Measurements from ENCODE around the gene MEPE.
"Not testable (repeated sequence)": the region's sequence is repeated elsewhere in the genome, so short reads cannot be mapped to it uniquely, and the experiment has no call there.

Gene MEPE

DNA sequence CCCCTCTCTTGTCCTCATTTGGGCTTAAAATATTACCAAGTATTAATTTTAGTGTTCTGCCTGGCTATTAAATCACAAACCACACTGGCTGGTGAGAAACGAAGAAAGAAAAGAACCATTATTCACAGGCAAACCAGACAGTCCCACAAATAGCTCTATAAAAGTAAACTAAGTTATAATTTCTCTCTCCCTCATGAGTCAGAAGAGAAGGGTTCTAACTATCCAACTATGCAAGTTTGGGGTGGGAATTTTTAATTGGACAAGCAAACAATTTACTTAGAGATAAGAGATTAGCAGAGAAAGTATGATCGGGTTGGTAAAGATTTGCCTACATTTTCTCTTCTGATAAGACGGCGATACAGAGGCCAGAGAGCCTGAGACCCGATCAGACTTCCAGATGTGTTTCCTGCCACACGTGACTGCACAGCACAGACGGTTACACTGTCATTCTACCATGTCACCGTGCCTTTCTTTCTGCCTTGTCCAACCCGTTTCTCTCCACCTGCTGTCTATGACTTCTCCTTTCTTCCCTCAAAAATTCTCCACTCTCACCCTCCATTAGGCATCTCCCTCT is 52.3 kb downstream of the MEPE start:
- no peak for ATAC-seq
- TF ChIP-seq ZNF565 (CRISPR knock-in tag; conservative IDR thresholded peaks at IDR 0.05; ENCODE audit: low read depth) (no peak), RARB (CRISPR knock-in tag; IDR thresholded peaks at IDR 0.05) (no peak), ZFP3 (CRISPR knock-in tag; IDR thresholded peaks at IDR 0.05) (no peak), OSR1 (CRISPR knock-in tag; IDR thresholded peaks at IDR 0.05) (no peak), TCF4 (CRISPR knock-in tag; IDR thresholded peaks at IDR 0.05; ENCODE audit: borderline replicate concordance) (no peak), CSDC2 (CRISPR knock-in tag; IDR thresholded peaks at IDR 0.05) (no peak), ISL1 (CRISPR knock-in tag; IDR thresholded peaks at IDR 0.05) (no peak), ESRRG (CRISPR knock-in tag; IDR thresholded peaks at IDR 0.05) (no peak), ZNF70 (CRISPR knock-in tag; IDR thresholded peaks at IDR 0.05) (no peak), ZFP30 (CRISPR knock-in tag; IDR thresholded peaks at IDR 0.05) (no peak), ZNF8 (CRISPR knock-in tag; IDR thresholded peaks at IDR 0.05) (no peak), BACH2 (CRISPR knock-in tag; IDR thresholded peaks at IDR 0.05; ENCODE audit: borderline replicate concordance) (no peak), ZC3H10 (CRISPR knock-in tag; IDR thresholded peaks at IDR 0.05) (no peak)
- TF ChIP-seq, protein P1, sequence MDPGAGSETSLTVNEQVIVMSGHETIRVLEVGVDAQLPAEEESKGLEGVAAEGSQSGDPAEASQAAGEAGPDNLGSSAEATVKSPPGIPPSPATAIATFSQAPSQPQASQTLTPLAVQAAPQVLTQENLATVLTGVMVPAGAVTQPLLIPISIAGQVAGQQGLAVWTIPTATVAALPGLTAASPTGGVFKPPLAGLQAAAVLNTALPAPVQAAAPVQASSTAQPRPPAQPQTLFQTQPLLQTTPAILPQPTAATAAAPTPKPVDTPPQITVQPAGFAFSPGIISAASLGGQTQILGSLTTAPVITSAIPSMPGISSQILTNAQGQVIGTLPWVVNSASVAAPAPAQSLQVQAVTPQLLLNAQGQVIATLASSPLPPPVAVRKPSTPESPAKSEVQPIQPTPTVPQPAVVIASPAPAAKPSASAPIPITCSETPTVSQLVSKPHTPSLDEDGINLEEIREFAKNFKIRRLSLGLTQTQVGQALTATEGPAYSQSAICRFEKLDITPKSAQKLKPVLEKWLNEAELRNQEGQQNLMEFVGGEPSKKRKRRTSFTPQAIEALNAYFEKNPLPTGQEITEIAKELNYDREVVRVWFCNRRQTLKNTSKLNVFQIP (CRISPR knock-in tag; IDR thresholded peaks at IDR 0.05; ENCODE audit: borderline replicate concordance, low read depth): no peak
- TF ChIP-seq, protein P2, sequence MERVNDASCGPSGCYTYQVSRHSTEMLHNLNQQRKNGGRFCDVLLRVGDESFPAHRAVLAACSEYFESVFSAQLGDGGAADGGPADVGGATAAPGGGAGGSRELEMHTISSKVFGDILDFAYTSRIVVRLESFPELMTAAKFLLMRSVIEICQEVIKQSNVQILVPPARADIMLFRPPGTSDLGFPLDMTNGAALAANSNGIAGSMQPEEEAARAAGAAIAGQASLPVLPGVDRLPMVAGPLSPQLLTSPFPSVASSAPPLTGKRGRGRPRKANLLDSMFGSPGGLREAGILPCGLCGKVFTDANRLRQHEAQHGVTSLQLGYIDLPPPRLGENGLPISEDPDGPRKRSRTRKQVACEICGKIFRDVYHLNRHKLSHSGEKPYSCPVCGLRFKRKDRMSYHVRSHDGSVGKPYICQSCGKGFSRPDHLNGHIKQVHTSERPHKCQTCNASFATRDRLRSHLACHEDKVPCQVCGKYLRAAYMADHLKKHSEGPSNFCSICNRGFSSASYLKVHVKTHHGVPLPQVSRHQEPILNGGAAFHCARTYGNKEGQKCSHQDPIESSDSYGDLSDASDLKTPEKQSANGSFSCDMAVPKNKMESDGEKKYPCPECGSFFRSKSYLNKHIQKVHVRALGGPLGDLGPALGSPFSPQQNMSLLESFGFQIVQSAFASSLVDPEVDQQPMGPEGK (CRISPR knock-in tag; IDR thresholded peaks at IDR 0.05; ENCODE audit: borderline replicate concordance): no peak

DNA sequence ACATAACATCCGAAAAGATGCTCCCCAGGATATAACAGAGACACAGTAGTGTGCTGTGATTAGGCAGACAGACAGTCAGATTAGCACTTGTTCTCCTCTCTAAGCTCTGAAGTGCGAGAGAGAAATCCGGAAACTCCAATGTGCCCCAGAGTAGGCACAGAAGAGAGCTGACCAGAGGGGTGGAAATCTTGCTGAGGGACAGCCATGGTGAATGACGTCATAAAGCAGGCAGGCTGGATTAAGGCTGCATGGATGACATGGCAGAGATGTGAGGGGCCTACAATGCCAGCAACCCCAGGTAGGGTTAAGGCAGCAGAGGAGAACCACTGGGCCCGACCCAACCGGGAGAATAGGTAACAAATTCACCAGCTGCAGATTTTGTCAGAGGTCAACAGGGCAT is 53.3 kb downstream of the MEPE start:
- no peak for ATAC-seq
- TF ChIP-seq, protein P3, sequence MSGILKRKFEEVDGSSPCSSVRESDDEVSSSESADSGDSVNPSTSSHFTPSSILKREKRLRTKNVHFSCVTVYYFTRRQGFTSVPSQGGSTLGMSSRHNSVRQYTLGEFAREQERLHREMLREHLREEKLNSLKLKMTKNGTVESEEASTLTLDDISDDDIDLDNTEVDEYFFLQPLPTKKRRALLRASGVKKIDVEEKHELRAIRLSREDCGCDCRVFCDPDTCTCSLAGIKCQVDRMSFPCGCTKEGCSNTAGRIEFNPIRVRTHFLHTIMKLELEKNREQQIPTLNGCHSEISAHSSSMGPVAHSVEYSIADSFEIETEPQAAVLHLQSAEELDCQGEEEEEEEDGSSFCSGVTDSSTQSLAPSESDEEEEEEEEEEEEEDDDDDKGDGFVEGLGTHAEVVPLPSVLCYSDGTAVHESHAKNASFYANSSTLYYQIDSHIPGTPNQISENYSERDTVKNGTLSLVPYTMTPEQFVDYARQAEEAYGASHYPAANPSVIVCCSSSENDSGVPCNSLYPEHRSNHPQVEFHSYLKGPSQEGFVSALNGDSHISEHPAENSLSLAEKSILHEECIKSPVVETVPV (CRISPR knock-in tag; IDR thresholded peaks at IDR 0.05): no peak
- TF ChIP-seq CSDC2 (CRISPR knock-in tag; IDR thresholded peaks at IDR 0.05): no peak
- TF ChIP-seq ESRRG (CRISPR knock-in tag; IDR thresholded peaks at IDR 0.05): no peak
- no peak for TF ChIP-seq GLIS3 (CRISPR knock-in tag; IDR thresholded peaks at IDR 0.05)
- TF ChIP-seq RARB (CRISPR knock-in tag; IDR thresholded peaks at IDR 0.05): no peak

DNA sequence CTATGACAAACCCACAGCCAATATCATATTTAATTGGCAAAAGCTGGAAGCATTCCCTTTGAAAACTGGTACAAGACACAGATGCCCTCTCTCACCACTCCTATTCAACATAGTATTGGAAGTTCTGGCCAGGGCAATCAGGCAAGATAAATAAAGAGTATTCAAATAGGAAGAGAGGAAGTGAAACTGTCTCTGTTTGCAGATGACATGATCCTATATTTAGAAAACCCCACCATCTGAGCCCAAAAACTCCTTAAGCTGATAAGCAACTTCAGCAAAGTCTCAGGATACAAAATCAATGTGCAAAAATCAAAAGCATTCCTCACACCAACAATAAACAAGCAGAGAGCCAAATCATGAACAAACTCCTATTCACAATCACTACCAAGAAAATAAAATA is 58.0 kb downstream of the MEPE start:
- not testable (repeated sequence) for ATAC-seq

DNA sequence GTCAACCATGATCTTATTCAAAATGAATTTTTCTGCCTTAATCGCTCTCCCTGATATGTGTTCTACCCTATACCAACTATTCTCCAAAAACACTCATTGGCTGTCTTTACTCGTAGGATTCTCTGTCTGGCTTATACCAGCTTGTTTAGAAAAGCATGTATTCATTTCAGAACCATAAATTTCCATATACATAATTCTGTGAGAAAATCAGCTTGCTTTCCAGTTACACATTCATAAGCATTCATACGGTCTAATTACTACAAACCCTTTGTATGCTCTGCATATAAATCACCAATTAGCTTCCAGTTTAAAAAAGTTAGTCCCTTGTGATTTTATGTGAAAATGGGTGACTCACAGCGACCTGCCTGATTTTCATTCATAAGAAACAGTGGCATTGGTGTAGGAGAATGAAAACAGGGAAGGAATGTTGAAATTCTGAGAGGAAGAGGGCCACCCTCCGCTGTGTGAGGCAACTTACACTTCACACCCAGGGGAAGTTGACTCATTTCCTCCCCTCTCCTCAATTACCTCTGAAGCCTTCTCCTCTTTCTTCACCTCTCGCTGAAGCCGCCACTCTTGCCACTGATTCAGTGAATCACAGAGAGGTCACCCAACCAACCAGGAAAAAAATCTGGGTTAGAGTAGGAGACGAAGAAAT is 63.3 kb downstream of the MEPE start:
- ATAC-seq: peak; percentile 55; the same call in 2 of the 3 replicates
- TF ChIP-seq PPARA (CRISPR knock-in tag; IDR thresholded peaks at IDR 0.05; ENCODE audit: borderline replicate concordance) (no peak), RARB (CRISPR knock-in tag; IDR thresholded peaks at IDR 0.05) (no peak), GLIS3 (CRISPR knock-in tag; IDR thresholded peaks at IDR 0.05) (no peak), ZNF70 (CRISPR knock-in tag; IDR thresholded peaks at IDR 0.05) (no peak), SNAI2 (CRISPR knock-in tag; IDR thresholded peaks at IDR 0.05) (no peak), TOX (CRISPR knock-in tag; IDR thresholded peaks at IDR 0.05; ENCODE audit: borderline replicate concordance) (no peak), ZNF565 (CRISPR knock-in tag; conservative IDR thresholded peaks at IDR 0.05; ENCODE audit: low read depth) (no peak), ZFP3 (CRISPR knock-in tag; IDR thresholded peaks at IDR 0.05) (no peak), CSDC2 (CRISPR knock-in tag; IDR thresholded peaks at IDR 0.05) (no peak), ISL1 (CRISPR knock-in tag; IDR thresholded peaks at IDR 0.05) (no peak), OSR1 (CRISPR knock-in tag; IDR thresholded peaks at IDR 0.05) (no peak), BACH2 (CRISPR knock-in tag; IDR thresholded peaks at IDR 0.05; ENCODE audit: borderline replicate concordance) (no peak), ZC3H10 (CRISPR knock-in tag; IDR thresholded peaks at IDR 0.05) (no peak)
- TF ChIP-seq, protein P4, sequence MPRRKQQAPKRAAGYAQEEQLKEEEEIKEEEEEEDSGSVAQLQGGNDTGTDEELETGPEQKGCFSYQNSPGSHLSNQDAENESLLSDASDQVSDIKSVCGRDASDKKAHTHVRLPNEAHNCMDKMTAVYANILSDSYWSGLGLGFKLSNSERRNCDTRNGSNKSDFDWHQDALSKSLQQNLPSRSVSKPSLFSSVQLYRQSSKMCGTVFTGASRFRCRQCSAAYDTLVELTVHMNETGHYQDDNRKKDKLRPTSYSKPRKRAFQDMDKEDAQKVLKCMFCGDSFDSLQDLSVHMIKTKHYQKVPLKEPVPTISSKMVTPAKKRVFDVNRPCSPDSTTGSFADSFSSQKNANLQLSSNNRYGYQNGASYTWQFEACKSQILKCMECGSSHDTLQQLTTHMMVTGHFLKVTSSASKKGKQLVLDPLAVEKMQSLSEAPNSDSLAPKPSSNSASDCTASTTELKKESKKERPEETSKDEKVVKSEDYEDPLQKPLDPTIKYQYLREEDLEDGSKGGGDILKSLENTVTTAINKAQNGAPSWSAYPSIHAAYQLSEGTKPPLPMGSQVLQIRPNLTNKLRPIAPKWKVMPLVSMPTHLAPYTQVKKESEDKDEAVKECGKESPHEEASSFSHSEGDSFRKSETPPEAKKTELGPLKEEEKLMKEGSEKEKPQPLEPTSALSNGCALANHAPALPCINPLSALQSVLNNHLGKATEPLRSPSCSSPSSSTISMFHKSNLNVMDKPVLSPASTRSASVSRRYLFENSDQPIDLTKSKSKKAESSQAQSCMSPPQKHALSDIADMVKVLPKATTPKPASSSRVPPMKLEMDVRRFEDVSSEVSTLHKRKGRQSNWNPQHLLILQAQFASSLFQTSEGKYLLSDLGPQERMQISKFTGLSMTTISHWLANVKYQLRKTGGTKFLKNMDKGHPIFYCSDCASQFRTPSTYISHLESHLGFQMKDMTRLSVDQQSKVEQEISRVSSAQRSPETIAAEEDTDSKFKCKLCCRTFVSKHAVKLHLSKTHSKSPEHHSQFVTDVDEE (CRISPR knock-in tag; IDR thresholded peaks at IDR 0.05): no peak
- TF ChIP-seq, protein P2 (CRISPR knock-in tag; IDR thresholded peaks at IDR 0.05; ENCODE audit: borderline replicate concordance): no peak
- TF ChIP-seq, protein P5, sequence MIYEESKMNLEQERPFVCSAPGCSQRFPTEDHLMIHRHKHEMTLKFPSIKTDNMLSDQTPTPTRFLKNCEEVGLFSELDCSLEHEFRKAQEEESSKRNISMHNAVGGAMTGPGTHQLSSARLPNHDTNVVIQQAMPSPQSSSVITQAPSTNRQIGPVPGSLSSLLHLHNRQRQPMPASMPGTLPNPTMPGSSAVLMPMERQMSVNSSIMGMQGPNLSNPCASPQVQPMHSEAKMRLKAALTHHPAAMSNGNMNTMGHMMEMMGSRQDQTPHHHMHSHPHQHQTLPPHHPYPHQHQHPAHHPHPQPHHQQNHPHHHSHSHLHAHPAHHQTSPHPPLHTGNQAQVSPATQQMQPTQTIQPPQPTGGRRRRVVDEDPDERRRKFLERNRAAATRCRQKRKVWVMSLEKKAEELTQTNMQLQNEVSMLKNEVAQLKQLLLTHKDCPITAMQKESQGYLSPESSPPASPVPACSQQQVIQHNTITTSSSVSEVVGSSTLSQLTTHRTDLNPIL (CRISPR knock-in tag; IDR thresholded peaks at IDR 0.05; ENCODE audit: low read depth): no peak
- TF ChIP-seq, protein P3 (CRISPR knock-in tag; IDR thresholded peaks at IDR 0.05): no peak
